HG03108 (cell line): ENCODE results near the gene LUZP4.
"Not testable (repeated sequence)": the region's sequence is repeated elsewhere in the genome, so short reads cannot be mapped to it uniquely, and the experiment has no call there.

Source experiments
- ATAC-seq: cut with Tn5 transposase; IDR thresholded peaks from one replicate; pipeline ENCODE4 v1.9.1; 2021; ENCODE audit warnings: moderate library complexity; ENCODE audit not compliant: unreplicated experiment

Gene LUZP4

GRCh38 chrX:115337491-115338144 is 48.1 kb downstream of the LUZP4 start:
- ATAC-seq: no peak

- ATAC-seq: no peak
Observed at GRCh38 chrX:115339441-115340025, 50.0 kb downstream of the LUZP4 start.

GRCh38 chrX:115341421-115341820 is 51.9 kb downstream of the LUZP4 start:
- ATAC-seq: no peak

GRCh38 chrX:115344885-115345614 is 55.5 kb downstream of the LUZP4 start:
- ATAC-seq: no peak

GRCh38 chrX:115345615-115346014 is 56.1 kb downstream of the LUZP4 start:
- no peak for ATAC-seq

- not testable (repeated sequence) for ATAC-seq
Observed at GRCh38 chrX:115346738-115347137, 57.2 kb downstream of the LUZP4 start.

- no peak for ATAC-seq
Observed at GRCh38 chrX:115348446-115349225, 59.1 kb downstream of the LUZP4 start.

GRCh38 chrX:115350711-115351381 is 61.3 kb downstream of the LUZP4 start:
- ATAC-seq: no peak

- no peak for ATAC-seq
Observed at GRCh38 chrX:115356369-115356768, 66.9 kb downstream of the LUZP4 start.
